ENCODE data around the gene CFD. TPM values are rescaled to one million over a fixed set of nuclear protein-coding genes. Genes with fewer than 3 reads are reported as not detected.

The CFD gene
- total and polyA plus RNA-seq, 4 donors = 4.5 to 20.2 (median 13.6) TPM

DNA sequence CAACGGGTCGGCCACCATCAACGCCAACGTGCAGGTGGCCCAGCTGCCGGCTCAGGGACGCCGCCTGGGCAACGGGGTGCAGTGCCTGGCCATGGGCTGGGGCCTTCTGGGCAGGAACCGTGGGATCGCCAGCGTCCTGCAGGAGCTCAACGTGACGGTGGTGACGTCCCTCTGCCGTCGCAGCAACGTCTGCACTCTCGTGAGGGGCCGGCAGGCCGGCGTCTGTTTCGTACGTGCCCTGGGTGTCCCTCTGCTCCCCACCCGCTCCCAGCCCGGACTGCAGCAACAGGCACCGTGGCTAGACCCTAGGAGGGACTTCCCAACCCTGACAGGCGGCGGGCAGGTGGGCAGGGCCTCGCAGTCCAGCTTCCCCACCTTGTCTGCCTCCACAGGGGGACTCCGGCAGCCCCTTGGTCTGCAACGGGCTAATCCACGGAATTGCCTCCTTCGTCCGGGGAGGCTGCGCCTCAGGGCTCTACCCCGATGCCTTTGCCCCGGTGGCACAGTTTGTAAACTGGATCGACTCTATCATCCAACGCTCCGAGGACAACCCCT lies 3.8 kb upstream of the CFD start:
- Histone ChIP-seq H3K36me3 (ENCODE audit: control insufficient read depth in 4 of 4, insufficient read depth in 3 of 4, low read depth in 1 of 4, low read length in 3 of 4) (no peaks in the 10 kb centered on the region), H3K4me1 (ENCODE audit: control insufficient read depth in 4 of 4, insufficient read depth in 4 of 4, low read length in 3 of 4) (peaks cover 5 to 11% (median 9%) of the 10 kb centered on the region in 4 donors), H3K9ac (ENCODE audit: low read depth in 1 of 2, low read length in 2 of 2) (no peak overlapping the region), H3K9me3 (ENCODE audit: control insufficient read depth in 4 of 4, low read length in 3 of 4) (no peaks in the 10 kb centered on the region), H3K27ac (ENCODE audit: low read depth in 1 of 2, low read length in 2 of 2) (no peak overlapping the region), H3K27me3 (ENCODE audit: control insufficient read depth in 4 of 4, insufficient read depth in 4 of 4, low read length in 3 of 4) (no peaks in the 10 kb centered on the region), H3K4me3 (ENCODE audit: low read depth in 1 of 3, low read length in 3 of 3) (no peak overlapping the region)
- DNase-seq (ENCODE audit: low spot score) = no peak
- 75% methylated on average over 40 of the region's 40 CpGs for WGBS
- TF ChIP-seq ATF3 (IDR thresholded peaks at IDR 0.05) (no peak), NR2F2 (IDR thresholded peaks at IDR 0.05) (no peak), CTCF (IDR thresholded peaks at IDR 0.05; ENCODE audit: low read depth, low read length, missing input control) (no peak), JUND (IDR thresholded peaks at IDR 0.05) (no peak), FOXA2 (IDR thresholded peaks at IDR 0.05) (no peak), YY1 (IDR thresholded peaks at IDR 0.05) (no peak), HNF4A (conservative IDR thresholded peaks at IDR 0.05) (no peak), GABPA (IDR thresholded peaks at IDR 0.05 in 1 of 2, conservative IDR thresholded peaks at IDR 0.05 in 1 of 2) (no peak), TAF1 (conservative IDR thresholded peaks at IDR 0.05) (no peak), SP1 (IDR thresholded peaks at IDR 0.05) (no peak), RAD21 (IDR thresholded peaks at IDR 0.05) (no peak)
- TF ChIP-seq, protein P1, sequence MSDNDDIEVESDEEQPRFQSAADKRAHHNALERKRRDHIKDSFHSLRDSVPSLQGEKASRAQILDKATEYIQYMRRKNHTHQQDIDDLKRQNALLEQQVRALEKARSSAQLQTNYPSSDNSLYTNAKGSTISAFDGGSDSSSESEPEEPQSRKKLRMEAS (IDR thresholded peaks at IDR 0.05) = no peak

GRCh38 chr19:858284-858683 lies 1.2 kb upstream of the CFD start:
- Histone ChIP-seq H3K4me1 (ENCODE audit: control insufficient read depth in 4 of 4, insufficient read depth in 4 of 4, low read length in 3 of 4) (peaks cover 0 to 14% (median 8%) of the 10 kb centered on the region in 4 donors), H3K36me3 (ENCODE audit: control insufficient read depth in 4 of 4, insufficient read depth in 3 of 4, low read depth in 1 of 4, low read length in 3 of 4) (no peaks in the 10 kb centered on the region), H3K9me3 (ENCODE audit: control insufficient read depth in 4 of 4, low read length in 3 of 4) (peaks cover 0 to 1% (median 0%) of the 10 kb centered on the region in 4 donors), H3K27ac (ENCODE audit: low read depth in 1 of 2, low read length in 2 of 2) (no peak overlapping the region), H3K27me3 (ENCODE audit: control insufficient read depth in 4 of 4, insufficient read depth in 4 of 4, low read length in 3 of 4) (no peaks in the 10 kb centered on the region), H3K4me3 (ENCODE audit: low read depth in 1 of 3, low read length in 3 of 3) (no peak overlapping the region), H3K9ac (ENCODE audit: low read depth in 1 of 2, low read length in 2 of 2) (no peak overlapping the region)
- TF ChIP-seq YY1 (IDR thresholded peaks at IDR 0.05) = no peak
- TF ChIP-seq, protein P2, sequence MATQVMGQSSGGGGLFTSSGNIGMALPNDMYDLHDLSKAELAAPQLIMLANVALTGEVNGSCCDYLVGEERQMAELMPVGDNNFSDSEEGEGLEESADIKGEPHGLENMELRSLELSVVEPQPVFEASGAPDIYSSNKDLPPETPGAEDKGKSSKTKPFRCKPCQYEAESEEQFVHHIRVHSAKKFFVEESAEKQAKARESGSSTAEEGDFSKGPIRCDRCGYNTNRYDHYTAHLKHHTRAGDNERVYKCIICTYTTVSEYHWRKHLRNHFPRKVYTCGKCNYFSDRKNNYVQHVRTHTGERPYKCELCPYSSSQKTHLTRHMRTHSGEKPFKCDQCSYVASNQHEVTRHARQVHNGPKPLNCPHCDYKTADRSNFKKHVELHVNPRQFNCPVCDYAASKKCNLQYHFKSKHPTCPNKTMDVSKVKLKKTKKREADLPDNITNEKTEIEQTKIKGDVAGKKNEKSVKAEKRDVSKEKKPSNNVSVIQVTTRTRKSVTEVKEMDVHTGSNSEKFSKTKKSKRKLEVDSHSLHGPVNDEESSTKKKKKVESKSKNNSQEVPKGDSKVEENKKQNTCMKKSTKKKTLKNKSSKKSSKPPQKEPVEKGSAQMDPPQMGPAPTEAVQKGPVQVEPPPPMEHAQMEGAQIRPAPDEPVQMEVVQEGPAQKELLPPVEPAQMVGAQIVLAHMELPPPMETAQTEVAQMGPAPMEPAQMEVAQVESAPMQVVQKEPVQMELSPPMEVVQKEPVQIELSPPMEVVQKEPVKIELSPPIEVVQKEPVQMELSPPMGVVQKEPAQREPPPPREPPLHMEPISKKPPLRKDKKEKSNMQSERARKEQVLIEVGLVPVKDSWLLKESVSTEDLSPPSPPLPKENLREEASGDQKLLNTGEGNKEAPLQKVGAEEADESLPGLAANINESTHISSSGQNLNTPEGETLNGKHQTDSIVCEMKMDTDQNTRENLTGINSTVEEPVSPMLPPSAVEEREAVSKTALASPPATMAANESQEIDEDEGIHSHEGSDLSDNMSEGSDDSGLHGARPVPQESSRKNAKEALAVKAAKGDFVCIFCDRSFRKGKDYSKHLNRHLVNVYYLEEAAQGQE (IDR thresholded peaks at IDR 0.05) = no peak
- TF ChIP-seq GABPA (IDR thresholded peaks at IDR 0.05 in 1 of 2, conservative IDR thresholded peaks at IDR 0.05 in 1 of 2) = no peak
- no peak for TF ChIP-seq EGR1 (IDR thresholded peaks at IDR 0.05; ENCODE audit: low read depth in 2 of 2)
- no peak for TF ChIP-seq RXRA (IDR thresholded peaks at IDR 0.05)
- no peak for TF ChIP-seq JUND (IDR thresholded peaks at IDR 0.05)
- TF ChIP-seq FOXA1 (IDR thresholded peaks at IDR 0.05) = no peak
- TF ChIP-seq TAF1 (conservative IDR thresholded peaks at IDR 0.05) = no peak
- TF ChIP-seq, protein P3, sequence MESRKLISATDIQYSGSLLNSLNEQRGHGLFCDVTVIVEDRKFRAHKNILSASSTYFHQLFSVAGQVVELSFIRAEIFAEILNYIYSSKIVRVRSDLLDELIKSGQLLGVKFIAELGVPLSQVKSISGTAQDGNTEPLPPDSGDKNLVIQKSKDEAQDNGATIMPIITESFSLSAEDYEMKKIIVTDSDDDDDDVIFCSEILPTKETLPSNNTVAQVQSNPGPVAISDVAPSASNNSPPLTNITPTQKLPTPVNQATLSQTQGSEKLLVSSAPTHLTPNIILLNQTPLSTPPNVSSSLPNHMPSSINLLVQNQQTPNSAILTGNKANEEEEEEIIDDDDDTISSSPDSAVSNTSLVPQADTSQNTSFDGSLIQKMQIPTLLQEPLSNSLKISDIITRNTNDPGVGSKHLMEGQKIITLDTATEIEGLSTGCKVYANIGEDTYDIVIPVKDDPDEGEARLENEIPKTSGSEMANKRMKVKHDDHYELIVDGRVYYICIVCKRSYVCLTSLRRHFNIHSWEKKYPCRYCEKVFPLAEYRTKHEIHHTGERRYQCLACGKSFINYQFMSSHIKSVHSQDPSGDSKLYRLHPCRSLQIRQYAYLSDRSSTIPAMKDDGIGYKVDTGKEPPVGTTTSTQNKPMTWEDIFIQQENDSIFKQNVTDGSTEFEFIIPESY (IDR thresholded peaks at IDR 0.05) = no peak
- TF ChIP-seq HNF4A (conservative IDR thresholded peaks at IDR 0.05) = no peak
- no peak for TF ChIP-seq RAD21 (IDR thresholded peaks at IDR 0.05)
- TF ChIP-seq, protein P1 (IDR thresholded peaks at IDR 0.05) = no peak
- no peak for DNase-seq (ENCODE audit: low spot score)
- 77% methylated on average over 9 of the region's 9 CpGs for WGBS
